Gastroesophageal sphincter (tissue), 3 donors: ENCODE measurements around the gene PAX7.

Experiments
- POLR2A ChIP-seq, 2 donors: fragments of 450-650 bp; IDR thresholded peaks; one replicate each; pipeline ENCODE4 v1.6.1; 2017; ENCODE audit warnings: antibody characterized with exemption in 2 of 2, mild to moderate bottlenecking in 2 of 2, moderate library complexity in 1 of 2
- POLR2AphosphoS5 ChIP-seq: sonication (generic); formaldehyde crosslinking; IDR thresholded peaks from one replicate; pipeline ENCODE4 v1.6.1; 2017; ENCODE audit warnings: antibody characterized with exemption
- TF ChIP-seq, protein P1 (sequence below), 4 experiments: fragments of 200-600 bp in 2 of 4; fragments of 450-650 bp in 2 of 4; sonication (generic) in 1 of 4; IDR thresholded peaks; one replicate each; pipeline ENCODE4 v1.5.1; 2017 to 2019; ENCODE audit warnings: antibody characterized with exemption in 4 of 4, mild to moderate bottlenecking in 2 of 4, moderate library complexity in 2 of 4

DNA sequence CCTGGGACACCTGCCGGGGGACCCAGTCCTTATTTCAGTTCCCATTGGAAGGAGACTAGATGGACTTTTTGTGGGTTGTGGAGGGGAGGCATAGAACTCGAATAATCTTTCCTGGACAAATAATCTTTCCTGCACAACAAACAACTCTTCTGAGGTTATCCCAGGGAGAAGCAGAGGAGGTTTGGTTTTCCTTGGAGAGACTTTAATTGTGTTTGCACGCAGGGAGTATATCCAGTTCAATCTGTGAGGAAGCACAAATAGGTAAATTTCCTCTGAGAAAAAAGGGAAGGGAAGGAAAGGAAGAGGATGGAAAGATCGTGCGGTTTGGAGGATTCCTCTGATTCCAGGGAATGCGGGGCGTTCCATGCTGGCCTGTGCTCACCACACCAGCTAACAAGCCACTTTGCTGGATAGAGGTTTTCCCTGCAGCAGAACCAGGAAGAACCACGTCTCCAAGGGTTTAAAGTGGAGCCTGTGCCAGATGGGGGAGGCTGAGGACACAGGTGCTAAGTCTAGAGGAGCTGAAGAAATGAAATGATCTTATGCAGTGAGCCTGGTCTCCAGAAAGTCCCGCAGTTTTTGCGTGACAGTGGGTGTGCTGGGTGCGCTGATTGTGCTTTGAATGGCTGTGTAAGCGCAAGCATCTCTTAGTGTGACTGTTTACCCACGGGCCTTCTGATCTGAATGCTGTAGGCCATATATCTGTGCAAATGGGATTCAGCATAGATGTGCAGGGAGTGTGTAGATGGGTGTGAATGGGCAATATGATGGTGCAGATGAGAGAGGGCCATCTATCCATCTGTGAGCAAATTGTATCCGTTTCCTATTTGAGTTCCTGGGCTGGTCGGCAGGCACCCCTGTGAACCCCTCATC is 7.6 kb downstream of the PAX7 start:
- TF ChIP-seq, protein P1, sequence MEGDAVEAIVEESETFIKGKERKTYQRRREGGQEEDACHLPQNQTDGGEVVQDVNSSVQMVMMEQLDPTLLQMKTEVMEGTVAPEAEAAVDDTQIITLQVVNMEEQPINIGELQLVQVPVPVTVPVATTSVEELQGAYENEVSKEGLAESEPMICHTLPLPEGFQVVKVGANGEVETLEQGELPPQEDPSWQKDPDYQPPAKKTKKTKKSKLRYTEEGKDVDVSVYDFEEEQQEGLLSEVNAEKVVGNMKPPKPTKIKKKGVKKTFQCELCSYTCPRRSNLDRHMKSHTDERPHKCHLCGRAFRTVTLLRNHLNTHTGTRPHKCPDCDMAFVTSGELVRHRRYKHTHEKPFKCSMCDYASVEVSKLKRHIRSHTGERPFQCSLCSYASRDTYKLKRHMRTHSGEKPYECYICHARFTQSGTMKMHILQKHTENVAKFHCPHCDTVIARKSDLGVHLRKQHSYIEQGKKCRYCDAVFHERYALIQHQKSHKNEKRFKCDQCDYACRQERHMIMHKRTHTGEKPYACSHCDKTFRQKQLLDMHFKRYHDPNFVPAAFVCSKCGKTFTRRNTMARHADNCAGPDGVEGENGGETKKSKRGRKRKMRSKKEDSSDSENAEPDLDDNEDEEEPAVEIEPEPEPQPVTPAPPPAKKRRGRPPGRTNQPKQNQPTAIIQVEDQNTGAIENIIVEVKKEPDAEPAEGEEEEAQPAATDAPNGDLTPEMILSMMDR (IDR thresholded peaks at IDR 0.05), result no peak
- TF ChIP-seq POLR2AphosphoS5 (no peak), POLR2A (IDR thresholded peaks at IDR 0.05) (no peak)
